ENCODE results near the gene PPP2R2C. TPM values are rescaled to one million over a fixed set of nuclear protein-coding genes. Genes with fewer than 3 reads are reported as not detected.

Gene PPP2R2C
- total RNA-seq, 3 donors from 2014 or later: 0.31 to 2.9 (median 0.41) TPM

DNA sequence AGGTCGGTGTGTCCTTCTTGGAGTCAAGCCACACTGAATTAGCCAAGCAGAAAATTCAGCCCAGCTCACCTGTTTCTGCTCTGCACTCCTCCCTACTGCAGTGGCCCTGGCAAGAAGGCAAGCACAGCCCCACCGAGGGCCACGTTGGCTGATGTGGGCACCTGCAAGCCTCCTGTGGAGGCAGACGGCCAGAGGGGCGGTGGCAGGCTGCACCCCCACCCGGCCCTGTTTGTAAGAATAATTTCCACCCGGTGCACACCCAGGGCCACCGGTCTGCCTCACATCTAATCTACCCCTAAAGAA is 18.8 kb downstream of the PPP2R2C start:
- no peak overlapping the region for H3K4me3 ChIP-seq
- no peak for ATAC-seq
- no peaks in the 10 kb centered on the region for H3K4me1 ChIP-seq (ENCODE audit: low read depth)
- TF ChIP-seq, protein P1, sequence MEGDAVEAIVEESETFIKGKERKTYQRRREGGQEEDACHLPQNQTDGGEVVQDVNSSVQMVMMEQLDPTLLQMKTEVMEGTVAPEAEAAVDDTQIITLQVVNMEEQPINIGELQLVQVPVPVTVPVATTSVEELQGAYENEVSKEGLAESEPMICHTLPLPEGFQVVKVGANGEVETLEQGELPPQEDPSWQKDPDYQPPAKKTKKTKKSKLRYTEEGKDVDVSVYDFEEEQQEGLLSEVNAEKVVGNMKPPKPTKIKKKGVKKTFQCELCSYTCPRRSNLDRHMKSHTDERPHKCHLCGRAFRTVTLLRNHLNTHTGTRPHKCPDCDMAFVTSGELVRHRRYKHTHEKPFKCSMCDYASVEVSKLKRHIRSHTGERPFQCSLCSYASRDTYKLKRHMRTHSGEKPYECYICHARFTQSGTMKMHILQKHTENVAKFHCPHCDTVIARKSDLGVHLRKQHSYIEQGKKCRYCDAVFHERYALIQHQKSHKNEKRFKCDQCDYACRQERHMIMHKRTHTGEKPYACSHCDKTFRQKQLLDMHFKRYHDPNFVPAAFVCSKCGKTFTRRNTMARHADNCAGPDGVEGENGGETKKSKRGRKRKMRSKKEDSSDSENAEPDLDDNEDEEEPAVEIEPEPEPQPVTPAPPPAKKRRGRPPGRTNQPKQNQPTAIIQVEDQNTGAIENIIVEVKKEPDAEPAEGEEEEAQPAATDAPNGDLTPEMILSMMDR (IDR thresholded peaks at IDR 0.05): no peak
- no peak for DNase-seq
- intact Hi-C loops (cut with DNase I, micrococcal nuclease): no loop called here
- no peaks in the 10 kb centered on the region for H3K9me3 ChIP-seq
- H3K36me3 ChIP-seq (ENCODE audit: low read depth): no peaks in the 10 kb centered on the region

DNA sequence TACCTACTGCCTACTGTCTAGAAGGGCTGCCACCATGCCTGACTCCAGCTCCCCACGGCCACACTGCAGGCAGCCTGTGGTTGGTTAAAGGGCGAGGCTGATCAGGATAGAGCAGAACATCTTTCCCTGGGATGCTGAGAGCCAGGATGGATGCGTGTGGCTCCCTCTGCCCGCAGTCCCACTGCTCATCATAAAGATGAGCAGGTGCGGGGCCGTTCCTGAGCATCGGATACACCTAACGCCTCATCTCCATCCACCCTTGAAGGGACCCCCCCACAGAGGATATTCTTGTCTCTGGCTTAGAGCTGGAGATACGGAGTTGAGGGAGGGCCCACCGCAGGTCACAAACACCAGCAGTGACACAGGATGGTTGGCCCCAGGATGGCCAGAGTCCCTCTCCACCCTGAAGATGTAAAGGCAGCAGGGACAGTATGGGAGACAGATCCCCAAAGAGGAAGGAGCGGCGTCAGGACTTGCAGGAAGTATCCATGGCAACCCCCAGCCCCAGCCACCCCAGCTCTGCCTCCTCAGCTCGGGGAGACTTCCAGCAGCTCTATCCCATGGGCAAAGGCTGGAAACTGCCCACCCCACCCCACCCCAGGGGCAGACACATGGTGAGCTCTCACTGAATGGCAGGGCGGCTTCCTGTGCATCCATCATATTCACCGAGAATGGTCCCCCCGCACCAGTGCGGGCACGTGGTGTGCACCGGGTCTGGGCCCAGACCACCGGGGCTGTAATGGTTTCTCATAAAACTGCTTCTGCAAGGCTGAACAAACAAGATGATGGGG is 19.3 kb downstream of the PPP2R2C start:
- ATAC-seq: no peak
- H3K4me3 ChIP-seq: no peak overlapping the region

DNA sequence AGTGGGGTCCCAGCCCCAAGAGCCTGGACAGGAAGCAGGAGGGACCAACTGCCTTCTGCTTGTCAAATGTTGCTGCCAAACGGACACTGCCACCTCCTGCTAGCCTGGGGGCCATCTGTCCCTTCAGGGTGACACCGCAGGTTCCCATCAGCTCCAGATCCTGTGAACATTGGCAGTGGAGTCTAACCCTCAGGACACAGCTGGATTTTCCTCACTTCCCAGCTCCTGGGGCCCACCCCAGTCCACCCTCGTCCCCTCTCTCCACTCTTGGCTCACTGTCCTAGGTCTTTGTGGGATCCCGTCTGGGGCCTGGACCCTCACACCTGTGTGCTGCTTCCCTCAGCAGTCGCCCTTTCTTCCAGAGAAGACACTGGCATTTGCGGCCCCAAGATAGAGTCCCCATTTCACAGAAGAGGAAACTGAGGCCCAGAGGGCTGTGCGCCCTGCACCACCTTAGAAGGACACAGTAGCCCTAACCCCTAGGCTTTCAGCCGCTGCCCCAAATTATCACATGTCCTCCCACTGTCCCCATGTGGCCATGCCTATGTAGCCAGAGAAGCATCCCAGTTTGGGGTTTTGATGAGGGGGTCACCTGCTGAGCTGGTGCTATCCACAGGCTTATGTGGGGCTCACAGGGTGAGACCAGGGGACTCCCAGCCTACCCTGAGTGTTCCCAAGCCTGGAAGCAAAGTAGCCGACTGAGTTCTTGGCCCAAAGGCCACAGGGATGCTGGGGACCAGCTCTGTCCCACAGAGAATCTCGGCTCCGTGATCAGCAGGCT is 20.1 kb downstream of the PPP2R2C start:
- Histone ChIP-seq H3K4me3 (no peak overlapping the region), H3K4me1 (ENCODE audit: low read depth) (no peaks in the 10 kb centered on the region), H3K36me3 (ENCODE audit: low read depth) (no peaks in the 10 kb centered on the region), H3K9me3 (no peaks in the 10 kb centered on the region)
- TF ChIP-seq, protein P1 (IDR thresholded peaks at IDR 0.05): no peak
- intact Hi-C loops (cut with DNase I, micrococcal nuclease): no loop called here
- DNase-seq (no peak), ATAC-seq (no peak)

More for the DNA sequence above, 19.3 kb downstream of the PPP2R2C start:
- intact Hi-C loops (cut with DNase I, micrococcal nuclease): no loop called here
- no peaks in the 10 kb centered on the region for H3K36me3 ChIP-seq (ENCODE audit: low read depth)
- no peaks in the 10 kb centered on the region for H3K9me3 ChIP-seq
- TF ChIP-seq, protein P1 (IDR thresholded peaks at IDR 0.05): no peak
- no peaks in the 10 kb centered on the region for H3K4me1 ChIP-seq (ENCODE audit: low read depth)
- DNase-seq: peak in 1 of 3 donors; percentile 18

DNA sequence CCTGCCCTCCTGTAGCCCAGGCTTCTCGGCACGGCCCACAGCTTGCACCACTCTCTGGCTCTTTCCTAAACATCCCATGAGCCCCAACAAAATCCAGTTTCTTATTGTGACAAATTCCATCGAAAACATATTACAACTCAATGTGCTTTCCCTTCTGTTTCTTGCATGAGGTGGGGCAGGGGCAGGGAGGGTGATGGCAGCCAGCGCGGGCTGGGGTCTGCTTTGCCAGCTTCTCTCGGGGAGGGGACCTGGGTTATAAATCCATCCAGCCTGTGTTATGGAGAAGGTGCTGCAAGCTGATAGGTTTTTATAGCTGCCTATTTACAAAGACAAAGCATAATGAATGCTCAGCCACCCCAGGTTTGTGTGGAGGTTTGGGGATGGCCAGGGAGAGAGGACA is 21.1 kb downstream of the PPP2R2C start:
- H3K36me3 ChIP-seq (ENCODE audit: low read depth): no peaks in the 10 kb centered on the region
- no peak for DNase-seq
- no peak overlapping the region for H3K4me3 ChIP-seq
- intact Hi-C loops (cut with DNase I, micrococcal nuclease): no loop called here
- H3K9me3 ChIP-seq: no peaks in the 10 kb centered on the region
- no peaks in the 10 kb centered on the region for H3K4me1 ChIP-seq (ENCODE audit: low read depth)
- no peak for ATAC-seq
- TF ChIP-seq, protein P1 (IDR thresholded peaks at IDR 0.05): no peak

DNA sequence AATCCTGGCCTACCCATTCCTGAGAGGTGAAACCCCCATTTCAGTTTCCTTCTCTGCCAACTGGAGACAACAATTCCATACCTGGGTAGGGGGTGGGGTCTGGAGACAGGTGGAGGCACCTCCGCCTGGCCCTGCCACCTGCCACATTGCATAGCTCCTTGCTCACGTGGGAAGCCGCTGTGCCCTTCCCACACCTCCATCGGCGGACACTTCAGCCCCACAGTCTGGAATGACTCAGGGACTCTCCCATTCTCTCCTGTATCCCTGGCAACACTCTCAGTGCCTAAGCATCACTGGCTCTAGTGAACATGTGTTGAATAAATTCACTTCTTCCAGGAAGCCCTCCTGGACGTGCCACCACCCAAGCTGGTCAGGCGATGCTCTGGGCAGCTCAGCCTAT is 21.7 kb downstream of the PPP2R2C start:
- ATAC-seq (no peak), DNase-seq (no peak)
- TF ChIP-seq, protein P1 (IDR thresholded peaks at IDR 0.05): no peak
- Histone ChIP-seq H3K36me3 (ENCODE audit: low read depth) (no peaks in the 10 kb centered on the region), H3K4me3 (no peak overlapping the region), H3K4me1 (ENCODE audit: low read depth) (no peaks in the 10 kb centered on the region), H3K9me3 (no peaks in the 10 kb centered on the region)
- intact Hi-C loops (cut with DNase I, micrococcal nuclease): no loop called here
